ENCODE results near the gene CEACAM21. TPM values are rescaled to one million over a fixed set of nuclear protein-coding genes. Genes with fewer than 3 reads are reported as not detected.

Gene CEACAM21
- total and polyA plus RNA-seq, 4 donors, result 6.5 to 12.2 (median 10.3) TPM

GRCh38 chr19:41626877-41627276 is 50.9 kb downstream of the CEACAM21 start, which contains the start of gene CEACAM4:
CEACAM4 (minus strand) TSS chr19:41627074; CDS start chr19:41626963, 111 bp downstream.
- Histone ChIP-seq H3K9me3 (ENCODE audit: control insufficient read depth in 4 of 4, insufficient read depth in 3 of 4, low read length in 3 of 4) (peaks cover 0 to 3% (median 0%) of the 10 kb centered on the region in 4 donors), H3K27ac (ENCODE audit: low read depth in 1 of 2, low read length in 1 of 2) (peak within 1 kb of the TSS in 1 of 2 donors; percentile 76), H3K9ac (ENCODE audit: insufficient read depth in 1 of 2, low read length in 2 of 2) (no peak within 1 kb of the TSS), H3K27me3 (ENCODE audit: control insufficient read depth in 3 of 3, insufficient read depth in 3 of 3, low read length in 2 of 3) (no peaks in the 10 kb centered on the region), H3K4me3 (no peak within 1 kb of the TSS), H3K36me3 (ENCODE audit: control insufficient read depth in 4 of 4, insufficient read depth in 4 of 4, low read length in 4 of 4) (no peaks in the 10 kb centered on the region), H3K4me1 (ENCODE audit: control insufficient read depth in 5 of 5, insufficient read depth in 5 of 5, low read length in 5 of 5) (no peaks in the 10 kb centered on the region)
- 8 to 13% methylated on average over 7 of the region's 7 CpGs for WGBS, 2 donors
- ATAC-seq (ENCODE audit: insufficient read depth, low FRiP score) (peak; percentile 62), DNase-seq (peak in 1 of 3 donors; percentile 0)
- no peak for TF ChIP-seq CTCF (IDR thresholded peaks at IDR 0.05; ENCODE audit: control extremely low read depth, extremely low read depth)

GRCh38 chr19:41627966-41628675 is 52.2 kb downstream of the CEACAM21 start:
- 70 to 75% methylated on average over 8 of the region's 8 CpGs for WGBS, 2 donors
- no peak overlapping the region for H3K9ac ChIP-seq (ENCODE audit: insufficient read depth in 1 of 2, low read length in 2 of 2)
- no peaks in the 10 kb centered on the region for H3K4me1 ChIP-seq (ENCODE audit: control insufficient read depth in 5 of 5, insufficient read depth in 5 of 5, low read length in 5 of 5)
- no peak overlapping the region for H3K4me3 ChIP-seq
- H3K36me3 ChIP-seq (ENCODE audit: control insufficient read depth in 4 of 4, insufficient read depth in 4 of 4, low read length in 4 of 4), result no peaks in the 10 kb centered on the region
- no peaks in the 10 kb centered on the region for H3K27me3 ChIP-seq (ENCODE audit: control insufficient read depth in 3 of 3, insufficient read depth in 3 of 3, low read length in 2 of 3)
- no peak for TF ChIP-seq CTCF (IDR thresholded peaks at IDR 0.05; ENCODE audit: control extremely low read depth, extremely low read depth)
- ATAC-seq (ENCODE audit: insufficient read depth, low FRiP score) (no peak), DNase-seq (no peak)
- H3K9me3 ChIP-seq (ENCODE audit: control insufficient read depth in 4 of 4, insufficient read depth in 3 of 4, low read length in 3 of 4), result peaks cover 0 to 3% (median 0%) of the 10 kb centered on the region in 4 donors
- no peak overlapping the region for H3K27ac ChIP-seq (ENCODE audit: low read depth in 1 of 2, low read length in 1 of 2)

Other genes with a start within 250 kb of the CEACAM21 start
- 10 to 100 TPM; 18.0 to 88.8 TPM for gene TGFB1, start 222.2 kb upstream of the CEACAM21 start, total RNA-seq
- 10 to 100 TPM; 27.8 to 67.3 TPM for gene TGFB1, start 222.2 kb upstream of the CEACAM21 start, polyA plus RNA-seq
- 10 to 100 TPM; 10.2 to 16.4 TPM for gene B9D2, start 212.0 kb upstream of the CEACAM21 start, total RNA-seq
- 10 to 100 TPM; 11.6 to 18.6 TPM for gene B9D2, start 212.0 kb upstream of the CEACAM21 start, polyA plus RNA-seq
- gene TMEM91, start 199.6 kb upstream of the CEACAM21 start, total RNA-seq, result 10 to 100 TPM; 13.6 to 16.0 TPM
- gene TMEM91, start 199.6 kb upstream of the CEACAM21 start, polyA plus RNA-seq, result 10 to 100 TPM; 18.0 to 39.8 TPM
- 10 to 100 TPM in 1 of 2 donors, 1 to 10 TPM in 1; 6.3 to 21.6 TPM for gene EXOSC5, start 178.8 kb upstream of the CEACAM21 start, total RNA-seq
- gene EXOSC5, start 178.8 kb upstream of the CEACAM21 start, polyA plus RNA-seq, result 10 to 100 TPM; 32.6 to 34.4 TPM
- gene BCKDHA, start 178.3 kb upstream of the CEACAM21 start, total RNA-seq, result 10 to 100 TPM; 38.9 to 39.2 TPM
- 10 to 100 TPM; 19.7 to 54.5 TPM for gene BCKDHA, start 178.3 kb upstream of the CEACAM21 start, polyA plus RNA-seq
- 10 to 100 TPM in 1 of 2 donors, 1 to 10 TPM in 1; 6.2 to 30.5 TPM for gene B3GNT8, start 148.8 kb upstream of the CEACAM21 start, total RNA-seq
- 10 to 100 TPM; 35.1 to 39.0 TPM for gene B3GNT8, start 148.8 kb upstream of the CEACAM21 start, polyA plus RNA-seq
- 10 to 100 TPM; 25.5 to 51.4 TPM for gene DMAC2, start 136.3 kb upstream of the CEACAM21 start, total RNA-seq
- 10 to 100 TPM; 46.2 to 51.7 TPM for gene DMAC2, start 136.3 kb upstream of the CEACAM21 start, polyA plus RNA-seq
- not detected for gene ERICH4, start 133.0 kb upstream of the CEACAM21 start, total RNA-seq
- under 1 TPM in 1 of 2 donors, not detected in 1; 0.16 TPM for gene ERICH4, start 133.0 kb upstream of the CEACAM21 start, polyA plus RNA-seq
- 10 to 100 TPM in 1 of 2 donors, 1 to 10 TPM in 1; 2.1 to 15.9 TPM for gene CEACAM4, start 50.9 kb downstream of the CEACAM21 start, total RNA-seq
- 10 to 100 TPM in 1 of 2 donors, 1 to 10 TPM in 1; 4.5 to 30.0 TPM for gene CEACAM4, start 50.9 kb downstream of the CEACAM21 start, polyA plus RNA-seq
- gene CEACAM7, start 112.1 kb downstream of the CEACAM21 start, total RNA-seq, result under 1 TPM; 0.11 to 0.37 TPM
- gene CEACAM7, start 112.1 kb downstream of the CEACAM21 start, polyA plus RNA-seq, result under 1 TPM; 0.15 to 0.41 TPM
- 10 to 100 TPM in 1 of 2 donors, under 1 TPM in 1; 0.11 to 37.9 TPM for gene CEACAM5, start 132.5 kb downstream of the CEACAM21 start, total RNA-seq
- gene CEACAM5, start 132.5 kb downstream of the CEACAM21 start, polyA plus RNA-seq, result 1 to 10 TPM; 5.6 to 6.7 TPM
- gene CEACAM6, start 179.4 kb downstream of the CEACAM21 start, total RNA-seq, result 100 to 1,000 TPM in 1 of 2 donors, 1 to 10 TPM in 1; 5.2 to 280 TPM
- 100 to 1,000 TPM; 101 to 185 TPM for gene CEACAM6, start 179.4 kb downstream of the CEACAM21 start, polyA plus RNA-seq
- gene CEACAM3, start 220.4 kb downstream of the CEACAM21 start, total RNA-seq, result 1 to 10 TPM; 3.1 to 4.3 TPM
- 10 to 100 TPM in 1 of 2 donors, 1 to 10 TPM in 1; 1.2 to 21.9 TPM for gene CEACAM3, start 220.4 kb downstream of the CEACAM21 start, polyA plus RNA-seq